Left lung (tissue), 10 donors: ENCODE results near the gene SIPA1L3. TPM values are rescaled to one million over a fixed set of nuclear protein-coding genes. Genes with fewer than 3 reads are reported as not detected.

Source experiments
- ATAC-seq: fragments of 200-7000 bp; cut with Tn5 transposase; one replicate; pipeline ENCODE4 v1.9.1; 2020; ENCODE audit warnings: moderate library complexity
- DNase-seq, 4 donors: peaks; one replicate each; pipeline ENCODE4 v3.0.0-alpha.2; 2013 to 2020
- H3K27ac ChIP-seq, 2 donors: fragments of 200-600 bp; sonication (generic) in 1 of 2; one replicate each; pipeline versions ENCODE4 v1.5.0 to v1.8.0; 2020 to 2021
- H3K27me3 ChIP-seq, 2 donors: fragments of 200-600 bp; sonication (generic) in 1 of 2; one replicate each; pipeline versions ENCODE4 v1.5.0 to v1.8.0; 2020 to 2021
- H3K36me3 ChIP-seq, 2 donors: fragments of 200-600 bp; sonication (generic) in 1 of 2; one replicate each; pipeline versions ENCODE4 v1.5.0 to v1.8.0; 2020 to 2021
- H3K4me1 ChIP-seq, 2 donors: fragments of 200-600 bp; one replicate each; pipeline ENCODE4 v1.8.0; 2021
- H3K4me3 ChIP-seq, 2 donors: fragments of 200-600 bp; sonication (generic) in 1 of 2; one replicate each; pipeline versions ENCODE4 v1.5.0 to v1.8.0; 2020 to 2021; ENCODE audit warnings: mild to moderate bottlenecking in 1 of 2
- H3K9me3 ChIP-seq, 2 donors: fragments of 200-600 bp; sonication (generic) in 1 of 2; one replicate each; pipeline versions ENCODE4 v1.5.0 to v1.8.0; 2020 to 2021
- intact Hi-C, 2 donors: fragments of 100-400 bp; cut with DNase I; formaldehyde crosslinking; loops; one replicate each; pipeline versions ENCODE4 v1.11.2 to v1.14.2; 2022
- polyA plus RNA-seq, 6 donors: library from polyadenylated mRNA; unstranded; fragments of 120-200 nt; gene quantifications; one replicate each; pipeline ENCODE4 v1.2.1, GENCODE V29; 2013; ENCODE audit not compliant: insufficient read length in 6 of 6
- total RNA-seq, 2 donors: library from RNA; stranded (reverse); fragmentation: NEBNext Ultra II Directional; extraction: Animal tissue kit (Norgen Biotek cat#: 25700); gene quantifications; one replicate each; pipeline ENCODE4 v1.2.1, GENCODE V29; 2021
- TF ChIP-seq, protein P1 (sequence below), 2 donors: fragments of 200-600 bp; sonication (generic) in 1 of 2; IDR thresholded peaks; one replicate each; pipeline versions ENCODE4 v1.5.0 to v1.8.0; 2021; ENCODE audit warnings: antibody characterized with exemption in 2 of 2
- donor health status: DM: no; HTN: yes; CAD: no.
- donor health status: DM: no; HTN: no; CAD: no.

The SIPA1L3 gene
- total and polyA plus RNA-seq, 8 donors = 22.7 to 59.0 (median 27.4) TPM

DNA sequence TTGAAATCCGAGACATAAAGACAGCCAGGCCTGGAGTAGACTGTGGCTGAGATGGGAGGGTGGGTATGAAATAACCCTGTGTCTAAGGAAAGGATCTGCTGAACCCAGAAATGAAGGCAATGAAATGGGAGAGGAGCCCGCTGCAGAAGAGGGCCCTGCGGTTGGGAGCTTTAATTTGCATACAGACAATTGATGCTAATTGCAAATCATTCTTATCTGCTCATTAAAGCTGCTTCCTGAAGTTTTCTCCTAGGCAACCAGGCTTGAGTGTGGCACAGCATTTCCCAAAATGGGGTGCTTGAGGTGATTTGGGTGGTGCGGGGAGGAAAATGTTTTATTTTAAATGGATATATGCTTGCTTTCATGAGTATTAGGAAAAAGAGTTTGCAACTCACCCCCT is 261.6 kb downstream of the SIPA1L3 start:
- no peaks in the 10 kb centered on the region for H3K4me1 ChIP-seq
- H3K27ac ChIP-seq = no peak overlapping the region
- H3K9me3 ChIP-seq = no peaks in the 10 kb centered on the region
- peaks cover 0 to 68% of the 10 kb centered on the region in 2 donors for H3K36me3 ChIP-seq
- TF ChIP-seq, protein P1, sequence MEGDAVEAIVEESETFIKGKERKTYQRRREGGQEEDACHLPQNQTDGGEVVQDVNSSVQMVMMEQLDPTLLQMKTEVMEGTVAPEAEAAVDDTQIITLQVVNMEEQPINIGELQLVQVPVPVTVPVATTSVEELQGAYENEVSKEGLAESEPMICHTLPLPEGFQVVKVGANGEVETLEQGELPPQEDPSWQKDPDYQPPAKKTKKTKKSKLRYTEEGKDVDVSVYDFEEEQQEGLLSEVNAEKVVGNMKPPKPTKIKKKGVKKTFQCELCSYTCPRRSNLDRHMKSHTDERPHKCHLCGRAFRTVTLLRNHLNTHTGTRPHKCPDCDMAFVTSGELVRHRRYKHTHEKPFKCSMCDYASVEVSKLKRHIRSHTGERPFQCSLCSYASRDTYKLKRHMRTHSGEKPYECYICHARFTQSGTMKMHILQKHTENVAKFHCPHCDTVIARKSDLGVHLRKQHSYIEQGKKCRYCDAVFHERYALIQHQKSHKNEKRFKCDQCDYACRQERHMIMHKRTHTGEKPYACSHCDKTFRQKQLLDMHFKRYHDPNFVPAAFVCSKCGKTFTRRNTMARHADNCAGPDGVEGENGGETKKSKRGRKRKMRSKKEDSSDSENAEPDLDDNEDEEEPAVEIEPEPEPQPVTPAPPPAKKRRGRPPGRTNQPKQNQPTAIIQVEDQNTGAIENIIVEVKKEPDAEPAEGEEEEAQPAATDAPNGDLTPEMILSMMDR (IDR thresholded peaks at IDR 0.05) = no peak
- DNase-seq (no peak), ATAC-seq (no peak)
- intact Hi-C loops = no loop called here
- no peak overlapping the region for H3K4me3 ChIP-seq
- H3K27me3 ChIP-seq = no peaks in the 10 kb centered on the region

DNA sequence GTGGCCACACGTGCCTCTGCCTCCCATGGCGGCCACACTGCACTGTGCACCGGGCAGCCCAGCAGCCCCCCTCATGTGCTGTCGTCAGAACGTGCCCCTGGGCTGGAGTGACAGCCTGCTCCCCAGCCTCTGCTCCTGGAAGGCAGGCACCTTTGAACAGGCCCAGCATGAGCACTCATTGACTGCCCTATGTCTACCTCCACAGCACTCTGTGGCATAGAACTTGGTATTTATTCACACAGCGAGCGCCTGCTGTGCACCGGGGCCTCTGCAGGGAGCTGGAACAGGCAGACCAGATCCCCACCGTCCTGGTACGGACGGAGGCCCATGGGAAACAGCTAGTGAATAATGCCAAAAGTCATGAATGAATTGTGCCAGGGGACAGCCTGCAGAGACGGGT is 263.3 kb downstream of the SIPA1L3 start:
- Histone ChIP-seq H3K9me3 (no peaks in the 10 kb centered on the region), H3K27me3 (no peaks in the 10 kb centered on the region), H3K4me1 (no peaks in the 10 kb centered on the region), H3K4me3 (no peak overlapping the region), H3K36me3 (peaks cover 0 to 56% of the 10 kb centered on the region in 2 donors), H3K27ac (no peak overlapping the region)
- intact Hi-C loops = no loop called here
- TF ChIP-seq, protein P1 (IDR thresholded peaks at IDR 0.05) = no peak
- no peak for DNase-seq
- no peak for ATAC-seq

DNA sequence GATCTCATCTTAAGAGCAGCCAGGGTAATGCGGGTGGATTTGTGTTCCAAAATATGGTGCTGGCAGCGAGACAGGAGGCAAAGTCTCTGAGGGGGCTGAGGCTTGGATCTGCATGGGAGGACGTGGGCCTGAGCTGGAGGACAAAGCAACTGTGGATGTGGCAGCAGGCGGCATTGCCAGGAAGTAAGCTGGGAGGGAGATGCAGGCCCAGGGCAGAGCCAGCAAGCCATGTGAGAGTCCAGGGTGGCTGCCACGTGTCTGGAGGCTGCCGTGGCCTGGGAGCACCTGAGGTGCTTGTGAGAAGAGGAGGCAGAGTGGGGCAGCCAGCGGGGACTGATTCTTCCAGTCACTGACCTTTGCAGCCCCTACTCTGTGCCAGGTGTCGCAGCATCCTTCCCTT is 265.0 kb downstream of the SIPA1L3 start:
- TF ChIP-seq, protein P1 (IDR thresholded peaks at IDR 0.05) = no peak
- ATAC-seq (no peak), DNase-seq (no peak)
- H3K27me3 ChIP-seq = no peaks in the 10 kb centered on the region
- intact Hi-C loops = no loop called here
- no peak overlapping the region for H3K27ac ChIP-seq
- H3K4me1 ChIP-seq = no peaks in the 10 kb centered on the region
- H3K36me3 ChIP-seq = peaks cover 0 to 40% of the 10 kb centered on the region in 2 donors
- H3K9me3 ChIP-seq = no peaks in the 10 kb centered on the region
- no peak overlapping the region for H3K4me3 ChIP-seq

DNA sequence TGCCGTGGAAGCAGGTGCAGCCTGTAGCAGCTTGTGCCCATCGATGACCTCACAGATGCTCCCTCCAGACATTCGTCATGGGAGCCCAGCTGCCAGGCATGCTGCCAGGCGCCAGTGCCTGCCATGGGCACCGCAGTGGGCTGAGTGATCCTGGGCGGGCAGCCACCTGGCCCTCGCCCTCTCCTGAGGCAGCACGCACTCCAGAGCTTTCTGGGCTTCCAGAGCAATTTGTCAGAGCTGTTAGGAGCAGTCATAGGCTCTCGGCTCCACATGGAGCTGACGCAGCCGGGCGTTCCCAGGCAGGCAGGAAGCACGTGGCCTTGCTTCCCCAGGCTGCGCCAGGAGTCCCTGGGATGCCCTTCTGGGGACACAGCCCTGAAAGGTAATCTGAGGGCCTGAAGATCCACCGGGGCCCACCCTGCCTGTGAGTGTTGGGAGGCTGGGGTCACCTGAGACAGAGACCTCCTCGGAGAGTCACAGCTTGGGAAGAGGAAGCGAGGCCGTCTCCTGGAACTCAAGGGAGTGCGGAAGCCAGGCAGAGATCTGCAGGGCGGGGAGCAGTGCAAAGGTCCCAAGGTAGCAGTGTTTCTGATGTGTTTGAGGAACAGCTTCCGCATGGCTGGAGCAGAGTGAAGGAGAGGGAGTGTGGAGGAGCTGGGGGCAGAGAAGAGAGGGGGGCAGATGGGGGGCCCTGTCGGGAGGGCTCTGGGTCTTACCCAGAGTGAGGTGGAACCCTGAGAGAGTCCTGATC is 266.5 kb downstream of the SIPA1L3 start:
- DNase-seq = peak in 1 of 4 donors; percentile 10
- intact Hi-C loops = no loop called here
- Histone ChIP-seq H3K4me1 (no peaks in the 10 kb centered on the region), H3K27ac (no peak overlapping the region), H3K27me3 (no peaks in the 10 kb centered on the region), H3K9me3 (no peaks in the 10 kb centered on the region), H3K4me3 (no peak overlapping the region), H3K36me3 (peaks cover 0 to 25% of the 10 kb centered on the region in 2 donors)
- TF ChIP-seq, protein P1 (IDR thresholded peaks at IDR 0.05) = no peak
- no peak for ATAC-seq

DNA sequence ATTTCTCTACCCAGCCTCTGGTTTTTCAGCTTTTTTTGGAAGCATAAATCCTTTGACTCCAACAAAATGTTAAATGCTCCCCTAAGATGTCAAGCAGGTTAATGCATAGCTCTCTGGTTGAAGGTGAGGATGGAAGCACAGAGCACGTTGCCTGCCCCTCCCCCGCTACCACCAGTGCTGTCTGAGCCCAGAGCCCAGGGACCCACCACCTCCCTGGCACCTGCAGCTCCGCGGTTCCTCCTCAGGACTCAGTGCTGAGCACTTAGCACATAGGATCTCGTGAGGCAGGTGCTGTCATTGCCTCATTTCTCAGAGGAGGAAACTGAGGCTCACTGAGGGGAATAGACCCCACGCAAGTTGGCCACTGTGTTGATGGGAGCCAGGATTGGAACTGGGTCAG is 268.4 kb downstream of the SIPA1L3 start:
- DNase-seq (no peak), ATAC-seq (no peak)
- no peaks in the 10 kb centered on the region for H3K4me1 ChIP-seq
- TF ChIP-seq, protein P1 (IDR thresholded peaks at IDR 0.05) = no peak
- no peak overlapping the region for H3K4me3 ChIP-seq
- no peak overlapping the region for H3K27ac ChIP-seq
- peaks cover 4 to 18% of the 10 kb centered on the region in 2 donors for H3K9me3 ChIP-seq
- intact Hi-C loops = no loop called here
- peaks cover 0 to 26% of the 10 kb centered on the region in 2 donors for H3K36me3 ChIP-seq
- no peaks in the 10 kb centered on the region for H3K27me3 ChIP-seq
